ENCODE measurements around the gene ANAPC7.
"Not testable (repeated sequence)": the region's sequence is repeated elsewhere in the genome, so short reads cannot be mapped to it uniquely, and the experiment has no call there.

Gene ANAPC7

DNA sequence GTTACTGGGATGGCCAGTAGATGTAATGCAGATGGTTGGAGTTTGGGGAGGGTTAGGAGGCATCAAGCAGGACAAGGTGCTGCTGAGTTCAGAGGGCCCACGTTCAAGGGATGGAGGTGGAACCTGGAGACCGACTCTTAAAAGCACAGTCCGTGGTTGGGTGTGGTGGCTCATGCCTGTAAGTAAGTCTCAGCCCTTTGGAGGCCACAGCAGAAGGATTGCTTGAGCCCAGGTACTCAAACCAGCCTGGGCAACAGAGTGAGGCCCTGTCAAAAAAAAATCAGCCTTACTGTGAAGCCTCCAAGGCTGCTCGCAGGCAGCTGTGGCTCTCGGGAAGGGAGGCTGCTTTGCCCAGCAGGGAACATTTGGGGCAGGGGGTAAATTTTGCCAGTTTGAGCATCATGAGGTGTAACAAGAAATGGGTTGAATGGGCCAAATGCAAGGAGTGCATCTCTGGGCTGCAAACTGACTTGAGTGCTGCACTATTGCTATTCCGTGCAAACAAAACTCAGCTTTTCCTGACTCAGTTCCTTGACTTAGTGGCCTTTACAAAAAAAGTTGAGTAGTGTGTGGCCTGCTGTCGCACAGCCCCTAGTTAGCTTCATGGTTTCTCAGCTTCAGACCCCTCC is 55.0 kb downstream of the ANAPC7 start:
- no peak for DNase-seq (ENCODE audit: low read depth, low spot score)

DNA sequence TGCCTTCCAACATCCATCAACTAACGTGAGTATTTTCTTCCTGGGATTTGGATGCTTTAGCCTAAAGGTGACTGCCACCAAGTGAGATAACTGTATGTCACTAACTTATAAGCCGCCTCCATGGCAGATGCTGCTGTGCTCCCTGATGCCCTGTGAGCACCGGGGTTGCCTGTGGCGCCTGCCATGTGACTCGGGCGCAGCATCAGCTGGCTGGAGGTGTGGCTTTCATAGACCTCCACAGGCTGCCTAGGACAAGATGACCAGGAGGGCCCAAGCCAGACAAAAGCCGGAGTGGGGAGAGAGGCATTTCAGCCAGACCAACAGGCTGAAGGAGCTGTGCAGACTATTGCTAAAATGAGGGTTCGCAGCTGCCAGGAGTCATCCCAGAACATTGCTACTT is 55.7 kb downstream of the ANAPC7 start:
- DNase-seq (ENCODE audit: low read depth, low spot score), result no peak

DNA sequence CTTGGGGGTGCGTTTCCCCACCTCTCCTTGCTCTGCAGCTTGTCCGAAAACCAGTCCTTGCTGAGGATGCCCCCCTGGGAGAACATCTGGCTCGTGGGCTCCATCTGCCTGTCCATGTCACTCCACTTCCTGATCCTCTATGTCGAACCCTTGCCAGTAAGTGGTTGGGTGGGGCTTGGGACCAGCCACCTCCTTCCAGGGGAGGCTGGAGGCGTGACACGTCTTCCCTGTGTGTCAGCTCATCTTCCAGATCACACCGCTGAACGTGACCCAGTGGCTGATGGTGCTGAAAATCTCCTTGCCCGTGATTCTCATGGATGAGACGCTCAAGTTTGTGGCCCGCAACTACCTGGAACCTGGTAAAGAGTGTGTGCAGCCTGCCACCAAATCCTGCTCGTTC is 57.5 kb downstream of the ANAPC7 start:
- no peak for DNase-seq (ENCODE audit: low read depth, low spot score)

DNA sequence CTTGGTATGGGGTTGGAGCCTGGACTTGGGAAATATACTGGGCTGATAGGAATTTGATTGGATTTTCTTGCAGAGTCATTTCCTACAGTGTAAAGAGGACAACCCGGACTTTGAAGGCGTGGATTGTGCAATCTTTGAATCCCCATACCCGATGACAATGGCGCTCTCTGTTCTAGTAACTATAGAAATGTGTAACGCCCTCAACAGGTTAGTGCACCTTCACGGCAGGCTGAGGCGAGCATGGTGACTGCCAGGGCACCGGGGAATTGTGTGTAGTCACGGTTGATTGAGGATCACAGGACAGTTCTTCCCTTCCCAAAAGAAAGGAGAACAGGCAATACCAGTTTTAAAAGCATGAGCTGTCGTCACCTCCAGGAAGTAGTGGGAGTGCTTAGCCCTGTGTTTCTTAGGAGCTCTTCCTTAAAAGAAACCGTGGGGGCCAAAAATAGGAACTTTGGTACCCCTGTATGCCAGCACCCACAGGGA is 58.3 kb downstream of the ANAPC7 start:
- no peak for DNase-seq (ENCODE audit: low read depth, low spot score)

DNA sequence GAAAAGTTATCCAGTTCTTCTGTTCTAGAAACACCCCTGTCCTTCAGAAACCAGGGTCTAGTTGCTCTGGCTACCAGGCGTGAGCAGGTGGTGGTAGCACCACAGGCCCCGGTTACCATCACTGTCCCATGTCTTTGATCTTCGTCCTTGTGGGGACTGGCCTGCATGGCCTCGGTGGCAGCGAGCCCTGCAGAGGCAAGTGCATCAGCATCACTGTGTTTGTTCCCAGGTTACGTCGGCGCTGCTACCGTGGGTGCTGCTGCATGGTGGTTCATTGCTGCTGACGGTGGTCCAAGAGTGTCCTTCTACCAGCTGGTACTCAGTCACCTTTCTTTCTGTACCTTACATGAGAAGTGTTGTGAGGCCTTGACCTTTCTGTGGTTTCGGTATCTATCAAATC is 58.9 kb downstream of the ANAPC7 start:
- DNase-seq (ENCODE audit: low read depth, low spot score), result no peak

DNA sequence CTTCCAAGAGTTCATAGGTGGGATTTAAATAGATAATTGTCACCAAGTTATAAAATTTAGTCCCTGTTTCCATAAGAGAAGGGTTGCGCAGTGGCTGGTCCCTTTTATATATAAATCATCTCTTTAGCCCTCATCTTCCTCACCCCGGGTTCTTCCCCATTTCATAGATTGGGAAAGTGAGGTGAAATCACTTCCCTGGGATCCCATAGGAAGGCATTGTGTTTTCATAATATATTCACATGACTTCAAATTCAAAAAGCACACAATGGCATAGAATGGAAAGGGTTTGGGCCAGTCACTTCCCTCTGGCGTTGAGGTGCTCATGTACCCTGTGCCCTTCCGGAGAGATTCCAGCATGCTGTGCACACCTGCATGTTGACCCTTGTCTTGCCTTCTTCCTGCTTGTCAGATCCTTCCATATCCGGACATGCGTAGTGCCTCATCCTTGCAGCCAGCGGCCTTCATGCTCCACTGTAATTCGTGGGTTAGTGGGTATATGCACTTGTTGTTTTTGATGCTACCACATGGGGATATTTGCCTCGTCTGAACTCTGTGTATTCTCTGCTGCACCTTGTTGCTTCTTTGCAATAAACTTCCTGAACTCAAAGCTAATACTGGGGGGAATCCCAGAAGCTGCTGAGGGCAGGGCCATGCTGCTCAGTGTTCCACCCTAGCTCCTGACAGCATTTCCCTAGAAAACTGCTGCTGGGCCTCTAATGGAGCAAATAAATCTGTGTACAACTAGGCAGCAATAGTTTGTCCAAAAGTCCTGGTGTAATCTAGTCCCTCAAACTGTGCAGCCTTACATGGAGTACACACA is 59.6 kb downstream of the ANAPC7 start:
- no peak for DNase-seq (ENCODE audit: low read depth, low spot score)

DNA sequence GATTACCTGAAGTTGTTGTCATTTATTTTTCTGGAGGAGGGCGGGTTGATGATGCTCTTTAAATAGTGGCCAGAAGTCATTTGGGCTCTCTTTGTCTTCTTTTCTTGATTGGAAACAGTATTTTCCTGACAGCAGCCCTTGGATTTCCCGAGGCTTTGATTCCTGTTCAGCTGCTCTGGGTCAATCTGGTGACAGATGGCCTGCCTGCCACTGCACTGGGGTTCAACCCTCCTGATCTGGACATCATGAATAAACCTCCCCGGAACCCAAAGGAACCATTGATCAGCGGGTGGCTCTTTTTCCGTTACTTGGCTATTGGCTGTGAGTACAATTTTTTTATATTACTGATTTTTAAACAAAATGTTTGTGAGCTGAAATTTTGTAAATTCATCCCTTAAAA is 60.4 kb downstream of the ANAPC7 start:
- no peak for DNase-seq (ENCODE audit: low read depth, low spot score)

DNA sequence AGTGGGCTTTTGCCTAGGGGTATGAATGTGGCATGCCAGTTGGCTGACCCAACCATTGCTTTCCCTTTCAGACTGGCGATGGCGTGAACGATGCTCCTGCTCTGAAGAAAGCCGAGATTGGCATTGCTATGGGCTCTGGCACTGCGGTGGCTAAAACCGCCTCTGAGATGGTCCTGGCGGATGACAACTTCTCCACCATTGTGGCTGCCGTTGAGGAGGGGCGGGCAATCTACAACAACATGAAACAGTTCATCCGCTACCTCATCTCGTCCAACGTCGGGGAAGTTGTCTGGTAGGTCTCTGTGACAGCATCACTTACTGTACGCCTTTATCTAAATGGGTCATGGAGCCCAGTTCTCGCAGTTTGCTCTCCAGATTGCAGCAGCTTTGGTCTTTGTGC is 61.4 kb downstream of the ANAPC7 start:
- no peak for DNase-seq (ENCODE audit: low read depth, low spot score)

DNA sequence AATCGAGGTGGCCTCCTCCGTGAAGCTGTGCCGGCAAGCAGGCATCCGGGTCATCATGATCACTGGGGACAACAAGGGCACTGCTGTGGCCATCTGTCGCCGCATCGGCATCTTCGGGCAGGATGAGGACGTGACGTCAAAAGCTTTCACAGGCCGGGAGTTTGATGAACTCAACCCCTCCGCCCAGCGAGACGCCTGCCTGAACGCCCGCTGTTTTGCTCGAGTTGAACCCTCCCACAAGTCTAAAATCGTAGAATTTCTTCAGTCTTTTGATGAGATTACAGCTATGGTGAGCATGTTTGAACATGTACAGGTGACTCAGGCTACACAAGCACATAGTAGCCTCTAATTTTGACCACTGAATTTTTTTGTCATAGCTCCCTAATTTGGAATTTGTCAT is 62.8 kb downstream of the ANAPC7 start:
- no peak for DNase-seq (ENCODE audit: low read depth, low spot score)

DNA sequence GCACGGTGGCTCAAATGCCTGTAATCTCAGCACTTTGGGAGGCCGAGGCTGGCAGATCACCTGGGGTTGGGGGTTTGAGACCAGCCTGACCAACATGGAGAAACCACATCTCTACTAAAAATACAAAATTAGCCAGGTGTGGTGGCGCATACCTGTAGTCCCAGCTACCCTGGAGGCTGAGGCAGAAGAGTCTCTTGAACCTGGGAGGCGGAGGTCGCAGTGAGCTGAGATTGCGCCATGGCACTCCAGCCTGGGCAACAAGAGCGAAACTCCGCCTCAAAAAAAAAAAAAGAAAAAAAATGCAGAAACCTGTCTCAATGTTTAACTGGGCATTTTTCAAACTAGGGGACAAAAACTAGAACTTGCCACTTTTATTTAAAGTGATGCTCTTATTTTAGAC is 63.2 kb downstream of the ANAPC7 start:
- DNase-seq (ENCODE audit: low read depth, low spot score), result not testable (repeated sequence)

DNA sequence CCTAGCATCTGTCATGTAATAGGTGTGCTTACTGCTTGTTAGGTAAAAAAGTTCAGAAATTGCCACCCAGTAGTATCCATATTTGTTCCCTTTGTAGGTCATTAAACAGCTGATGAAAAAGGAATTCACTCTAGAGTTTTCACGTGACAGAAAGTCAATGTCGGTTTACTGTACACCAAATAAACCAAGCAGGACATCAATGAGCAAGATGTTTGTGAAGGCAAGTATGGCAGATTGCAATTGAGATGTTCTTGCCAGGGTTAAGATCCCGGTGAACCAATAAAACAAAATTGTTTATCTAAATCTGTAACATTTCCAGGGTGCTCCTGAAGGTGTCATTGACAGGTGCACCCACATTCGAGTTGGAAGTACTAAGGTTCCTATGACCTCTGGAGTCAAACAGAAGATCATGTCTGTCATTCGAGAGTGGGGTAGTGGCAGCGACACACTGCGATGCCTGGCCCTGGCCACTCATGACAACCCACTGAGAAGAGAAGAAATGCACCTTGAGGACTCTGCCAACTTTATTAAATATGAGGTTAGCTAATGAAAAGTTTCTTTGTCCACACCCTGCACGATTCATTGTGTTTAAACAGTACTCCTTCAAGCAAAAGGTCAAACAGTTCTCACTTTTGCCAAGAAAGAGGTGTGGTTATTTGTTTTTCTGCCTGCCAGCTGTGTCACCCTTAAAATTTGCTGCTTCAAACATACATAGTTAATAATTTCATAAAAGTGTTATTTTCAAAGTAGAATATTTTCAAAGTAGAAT is 64.1 kb downstream of the ANAPC7 start:
- DNase-seq (ENCODE audit: low read depth, low spot score), result no peak

DNA sequence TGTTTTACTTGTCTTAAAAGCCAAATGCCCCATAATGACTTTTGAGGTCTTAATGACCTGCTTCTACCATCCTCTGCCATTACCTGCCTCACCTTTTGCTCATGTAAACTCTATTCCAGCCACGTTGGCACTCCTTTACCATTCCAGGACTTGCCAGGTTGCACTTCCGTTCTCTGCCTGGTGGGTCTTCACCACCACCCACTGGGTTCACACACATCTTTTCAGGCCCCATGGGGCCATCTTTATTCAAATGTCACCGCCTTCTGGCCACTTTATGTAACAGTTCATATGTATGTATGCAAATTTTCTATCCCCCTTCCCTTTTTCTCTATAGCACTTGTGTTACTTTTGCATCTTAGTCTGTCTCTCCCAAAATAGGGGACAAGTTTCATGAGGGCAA is 64.8 kb downstream of the ANAPC7 start:
- no peak for DNase-seq (ENCODE audit: low read depth, low spot score)

DNA sequence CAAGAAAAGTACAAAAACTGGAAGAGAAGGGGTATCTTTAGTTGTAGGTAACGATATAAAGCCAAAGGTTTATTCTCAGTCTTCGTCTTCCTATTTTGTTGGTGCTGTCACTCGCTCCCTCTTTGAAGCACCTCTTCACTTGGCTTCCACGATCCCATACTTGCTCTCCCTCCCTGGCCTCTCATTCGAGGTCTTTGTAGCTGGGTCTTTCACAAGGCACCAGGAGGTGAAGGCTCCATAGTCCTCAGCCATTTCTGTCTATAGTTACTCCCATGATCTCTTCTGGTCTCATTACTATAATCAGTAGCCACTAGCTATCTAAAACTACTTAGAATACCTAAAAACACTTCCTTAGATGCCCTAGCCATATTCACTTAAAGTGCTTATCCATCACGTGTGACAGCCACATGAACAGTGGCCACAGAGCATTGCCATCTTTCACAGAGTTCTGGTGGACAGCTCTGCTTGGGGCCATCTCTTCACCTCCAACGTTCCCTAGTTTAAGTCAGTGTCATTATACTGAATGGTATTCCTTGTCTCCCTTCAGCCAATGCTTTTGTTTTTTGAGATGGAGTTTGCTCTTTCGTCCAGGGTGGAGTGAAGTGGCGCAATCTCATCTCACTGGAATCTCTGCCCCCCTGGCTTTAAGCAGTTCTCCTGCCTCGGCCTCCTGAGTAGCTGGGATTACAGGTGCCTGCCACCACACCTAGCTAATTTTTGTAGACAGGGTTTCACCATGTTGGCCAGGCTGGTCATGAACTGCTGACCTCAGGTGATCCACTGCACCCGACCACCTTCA is 65.4 kb downstream of the ANAPC7 start:
- no peak for DNase-seq (ENCODE audit: low read depth, low spot score)

DNA sequence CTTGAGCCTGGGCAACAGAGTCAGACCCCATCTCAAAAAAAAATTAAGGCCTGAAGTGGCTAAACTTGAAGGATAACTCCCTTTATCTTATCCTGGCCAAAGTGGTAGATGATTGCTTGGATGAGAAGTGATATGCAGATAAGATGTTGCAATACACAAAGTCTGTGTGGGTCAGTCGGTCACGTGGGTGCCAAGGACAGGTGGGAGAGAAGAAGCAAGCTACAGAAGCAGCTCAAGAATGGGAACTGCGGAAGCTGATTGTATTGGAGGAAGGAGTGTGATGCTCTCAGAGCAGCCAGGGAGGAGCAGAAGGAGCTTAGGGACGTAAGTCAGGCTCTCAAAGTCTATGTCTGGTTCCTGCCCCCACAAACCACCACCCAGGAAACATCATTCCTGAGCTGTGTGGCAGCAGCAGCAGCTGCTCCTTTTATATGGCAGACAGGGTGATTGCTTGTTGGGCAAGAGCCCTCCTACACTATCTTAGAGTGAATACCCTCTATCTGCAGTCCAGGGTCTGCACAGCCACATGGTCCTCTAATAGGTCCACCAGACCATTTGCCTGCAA is 67.9 kb downstream of the ANAPC7 start:
- no peak for DNase-seq (ENCODE audit: low read depth, low spot score)

DNA sequence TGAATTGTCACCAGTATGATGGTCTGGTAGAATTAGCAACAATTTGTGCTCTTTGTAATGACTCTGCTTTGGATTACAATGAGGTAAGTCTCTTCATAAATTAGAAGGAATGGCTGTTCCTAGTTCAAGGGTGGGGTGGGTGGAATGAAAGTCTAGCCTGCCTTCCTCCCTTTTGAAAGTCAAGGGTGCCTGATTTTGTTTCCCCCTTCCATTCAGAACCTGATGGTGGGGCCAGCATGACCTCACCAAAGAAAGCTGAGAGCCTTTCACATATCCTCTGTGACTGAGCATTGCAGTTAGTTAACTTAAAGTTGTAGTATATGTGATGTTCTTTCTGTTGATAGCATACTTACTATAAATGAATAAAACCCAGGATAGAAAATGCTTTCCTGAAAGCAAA is 70.3 kb downstream of the ANAPC7 start:
- no peak for DNase-seq (ENCODE audit: low read depth, low spot score)

DNA sequence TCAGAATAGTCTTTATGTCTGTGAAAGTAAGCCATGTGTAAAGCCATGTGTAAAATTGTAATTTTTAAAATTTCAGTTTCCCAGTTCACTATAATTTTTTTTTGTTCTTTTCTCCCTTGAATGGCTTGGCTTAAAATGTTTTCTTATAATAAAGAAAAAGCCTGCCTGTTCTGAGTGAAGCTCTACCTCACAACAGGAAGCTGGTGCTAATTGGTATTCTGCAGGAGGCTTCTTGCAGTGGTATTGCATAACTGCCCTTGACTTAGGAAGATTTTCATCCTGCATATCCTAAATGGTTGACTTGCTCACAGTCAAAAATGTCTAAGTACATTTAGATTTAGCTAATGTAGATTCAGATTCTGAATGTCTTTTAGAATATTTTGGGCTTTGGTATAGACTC is 73.0 kb downstream of the ANAPC7 start:
- DNase-seq (ENCODE audit: low read depth, low spot score), result no peak

DNA sequence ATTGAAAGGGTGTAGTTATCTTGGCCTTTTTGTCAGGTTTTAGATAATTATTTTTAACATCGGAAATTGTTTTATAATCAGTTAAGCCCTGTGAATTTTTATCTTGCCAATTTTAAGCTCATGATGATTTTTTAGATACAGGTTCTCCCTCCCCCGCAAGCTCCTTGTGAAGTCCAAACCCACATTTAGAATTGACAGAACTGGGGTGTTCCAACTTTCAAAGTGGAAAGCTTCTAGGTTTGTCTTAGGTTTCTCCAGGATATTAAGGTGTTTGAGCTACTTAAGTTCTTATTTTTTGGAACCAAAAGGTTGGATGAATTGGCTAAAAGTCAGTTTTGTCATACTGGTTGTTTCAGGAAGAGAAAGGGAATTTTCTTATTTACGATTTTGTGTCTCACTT is 73.4 kb downstream of the ANAPC7 start:
- DNase-seq (ENCODE audit: low read depth, low spot score), result no peak

DNA sequence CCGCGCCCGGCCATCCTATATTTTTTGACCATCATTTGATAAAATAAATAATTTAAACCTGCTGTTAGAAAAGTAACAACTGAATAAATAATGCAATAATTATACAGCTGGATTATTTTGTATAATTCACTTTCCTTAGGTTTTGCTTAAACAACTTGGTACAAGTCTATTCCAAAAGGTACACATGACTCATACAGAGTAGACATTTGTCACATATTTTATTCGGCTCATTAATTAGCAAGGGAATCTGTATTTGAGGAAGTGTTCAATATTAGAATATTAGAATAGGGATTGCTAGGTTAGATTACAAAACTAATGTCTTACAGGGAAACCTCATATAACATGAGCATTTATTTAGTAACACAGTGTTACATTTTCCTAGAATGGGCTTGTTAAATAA is 73.8 kb downstream of the ANAPC7 start:
- DNase-seq (ENCODE audit: low read depth, low spot score), result no peak
